Measurements from ENCODE around the gene EVX1.

EVX1 gene

DNA sequence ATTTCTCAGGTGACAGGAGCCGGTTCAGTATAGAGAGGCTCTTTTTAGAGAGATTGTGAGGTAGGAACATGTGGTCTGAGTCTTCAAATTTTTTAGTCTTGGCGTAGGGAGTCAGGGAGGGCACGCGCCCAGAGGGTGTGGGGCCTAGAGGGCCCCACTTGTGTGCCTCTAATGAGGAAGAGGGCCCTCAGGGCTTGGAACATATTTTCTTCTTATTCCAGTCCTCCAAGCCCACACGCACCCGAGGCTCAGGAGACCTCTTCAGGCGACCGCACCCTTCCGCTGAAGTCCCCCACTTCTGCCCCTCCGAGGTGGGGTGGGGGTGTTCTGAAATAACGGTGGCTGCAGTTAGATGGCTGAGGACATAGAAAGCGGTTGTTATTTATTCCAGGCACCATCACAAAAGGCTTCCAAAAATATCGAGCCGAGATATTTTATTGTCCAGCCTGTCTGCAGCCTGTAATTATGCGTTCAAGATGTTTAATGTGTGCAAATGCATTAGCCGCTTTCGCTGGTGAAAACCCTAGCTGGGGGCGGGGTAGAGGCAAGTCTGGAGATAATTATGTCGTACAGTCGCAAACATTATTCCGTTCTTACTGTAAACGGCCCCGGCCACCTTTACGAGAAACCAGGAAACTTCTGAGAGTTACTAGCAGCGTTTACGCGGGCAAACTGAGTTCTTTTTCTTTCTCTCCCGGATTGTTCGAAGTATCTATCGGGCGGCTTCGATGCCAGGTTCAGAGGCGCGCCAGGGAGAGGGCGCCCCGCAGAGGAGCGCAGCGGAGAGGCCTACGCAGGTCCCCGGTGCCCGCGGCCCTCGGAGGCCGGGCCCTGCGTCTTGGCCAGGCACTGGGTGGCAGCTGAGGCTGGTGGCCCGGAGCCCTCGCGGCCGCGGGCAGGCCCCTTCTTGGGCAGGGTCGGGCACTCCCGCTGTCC is 29.8 kb upstream of the EVX1 start:
- ChIA-PET POLR2A (no interaction called here), CTCF (interaction anchor here (0.8 to 2.8 kb wide), 6 partner anchors 10 to 17 kb away, joined by 3 to 8 read pairs (median 4); partner anchors contain the start of gene HOXA13)
- H3K4me3 ChIP-seq (ENCODE audit: control insufficient read depth in 1 of 7, extremely low read depth in 1 of 7, insufficient read depth in 4 of 7, low read depth in 2 of 7, low read length in 6 of 7), result no peak overlapping the region
- H3K9me3 ChIP-seq (ENCODE audit: control extremely low read depth in 1 of 5, control insufficient read depth in 4 of 5, insufficient read depth in 2 of 5, low read depth in 1 of 5, low read length in 4 of 5), result no peaks in the 10 kb centered on the region
- WGBS (ENCODE audit: insufficient coverage), result 6% methylated on average over 24 of the region's 52 CpGs
- no peak overlapping the region for H3K27ac ChIP-seq (ENCODE audit: insufficient read depth in 1 of 2, low read depth in 1 of 2, low read length in 2 of 2, poor library complexity in 1 of 2, severe bottlenecking in 2 of 2)
- H3K27me3 ChIP-seq (replicated peaks in 2 of 5; ENCODE audit: control insufficient read depth in 4 of 5, insufficient read depth in 5 of 5, low read length in 4 of 5), result peaks cover 14 to 99% (median 63%) of the 10 kb centered on the region in 5 experiments
- no peaks in the 10 kb centered on the region for H3K36me3 ChIP-seq (ENCODE audit: control insufficient read depth in 4 of 4, insufficient read depth in 4 of 4, low read length in 3 of 4)
- H3K4me1 ChIP-seq (ENCODE audit: control extremely low read depth in 1 of 4, control insufficient read depth in 4 of 4, insufficient read depth in 4 of 4, low read length in 3 of 4), result peaks cover 0 to 15% (median 12%) of the 10 kb centered on the region in 4 experiments
- no peak for DNase-seq

DNA sequence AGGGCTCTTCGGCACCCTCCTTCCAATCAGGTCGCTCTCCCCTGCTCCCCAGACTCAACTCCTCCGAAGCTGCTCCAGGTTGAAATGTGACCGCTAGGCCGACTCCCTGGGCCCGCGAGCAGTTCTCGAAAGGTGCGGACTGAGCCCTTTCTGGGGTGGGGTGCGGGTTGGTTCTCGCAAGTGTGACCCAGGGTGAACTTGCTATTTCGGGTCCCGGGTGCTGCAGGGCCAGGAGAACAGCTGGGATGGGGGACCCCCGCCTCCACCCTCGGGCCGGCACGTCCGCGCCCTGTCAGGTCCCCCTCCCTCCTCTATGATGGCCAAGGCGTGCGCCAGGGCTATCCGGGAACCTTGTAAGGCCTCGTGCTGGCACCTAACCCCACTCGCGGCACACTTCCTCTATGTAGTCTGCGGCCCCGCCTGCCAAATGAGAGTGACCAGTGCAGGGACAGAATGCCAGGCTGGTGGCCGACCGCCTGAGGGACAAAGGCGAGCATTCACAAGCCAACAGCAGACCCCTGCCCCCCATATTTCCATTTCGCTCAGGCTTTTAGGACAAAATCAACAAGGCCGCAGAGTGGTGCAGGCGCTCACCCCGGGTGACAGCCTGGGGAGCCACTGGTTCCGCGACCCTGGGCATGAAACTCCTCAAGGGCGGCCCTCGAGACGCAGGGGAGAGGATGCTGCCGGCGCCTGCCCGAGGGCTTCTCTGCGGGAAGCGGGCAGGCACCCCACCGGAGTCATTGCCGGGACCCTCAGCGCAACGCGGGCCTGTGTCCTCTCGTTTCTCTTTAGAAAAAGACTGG is 29.0 kb upstream of the EVX1 start:
- Histone ChIP-seq H3K27ac (ENCODE audit: insufficient read depth in 1 of 2, low read depth in 1 of 2, low read length in 2 of 2, poor library complexity in 1 of 2, severe bottlenecking in 2 of 2) (no peak overlapping the region), H3K36me3 (ENCODE audit: control insufficient read depth in 4 of 4, insufficient read depth in 4 of 4, low read length in 3 of 4) (no peaks in the 10 kb centered on the region), H3K27me3 (replicated peaks in 2 of 5; ENCODE audit: control insufficient read depth in 4 of 5, insufficient read depth in 5 of 5, low read length in 4 of 5) (peaks cover 14 to 95% (median 56%) of the 10 kb centered on the region in 5 experiments), H3K9me3 (ENCODE audit: control extremely low read depth in 1 of 5, control insufficient read depth in 4 of 5, insufficient read depth in 2 of 5, low read depth in 1 of 5, low read length in 4 of 5) (no peaks in the 10 kb centered on the region), H3K4me1 (ENCODE audit: control extremely low read depth in 1 of 4, control insufficient read depth in 4 of 4, insufficient read depth in 4 of 4, low read length in 3 of 4) (peaks cover 0 to 15% (median 12%) of the 10 kb centered on the region in 4 experiments), H3K4me3 (ENCODE audit: control insufficient read depth in 1 of 7, extremely low read depth in 1 of 7, insufficient read depth in 4 of 7, low read depth in 2 of 7, low read length in 6 of 7) (no peak overlapping the region)
- POLR2A ChIA-PET, result no interaction called here
- DNase-seq, result no peak
- WGBS (ENCODE audit: insufficient coverage), result 39% methylated on average over 38 of the region's 50 CpGs
- CTCF ChIA-PET, result interaction anchor here (1.0 to 1.5 kb wide), 2 partner anchors 10 to 11 kb away, joined by 3 to 4 read pairs; no protein-coding TSS in a partner anchor

DNA sequence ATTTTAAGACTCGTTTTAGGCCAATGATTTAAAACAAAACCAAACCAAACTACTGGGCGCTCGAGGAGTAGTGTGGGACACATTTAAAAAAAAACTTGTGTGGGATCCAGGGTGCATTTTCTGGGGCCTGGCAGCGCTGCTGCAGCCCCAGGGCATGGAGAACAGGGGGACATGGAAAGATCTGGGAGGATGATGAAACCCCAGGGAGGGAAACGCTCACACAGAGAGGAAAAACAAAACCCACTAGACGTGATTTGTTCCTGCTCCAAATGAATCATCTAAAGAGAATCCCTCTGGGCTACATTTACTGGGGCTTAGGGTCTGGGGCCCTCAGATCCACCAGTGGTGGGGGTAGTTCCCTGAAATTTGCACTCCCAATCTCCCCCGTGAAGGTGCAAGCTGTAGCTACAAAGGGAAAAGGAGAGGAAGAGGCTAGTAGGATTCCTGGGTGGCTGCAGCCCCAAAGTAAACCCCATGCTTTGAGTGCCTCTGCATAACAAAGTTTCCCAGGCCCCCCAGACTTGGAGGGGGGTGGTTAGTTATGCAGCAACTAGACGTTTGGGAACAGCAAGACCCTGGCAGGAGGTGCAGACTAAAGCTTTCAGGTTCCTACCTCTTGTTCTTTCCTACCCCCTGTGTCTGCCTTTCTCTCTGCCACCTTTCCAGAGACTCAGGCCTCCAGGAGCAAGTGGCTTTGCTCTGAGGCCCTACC is 28.2 kb upstream of the EVX1 start:
- Histone ChIP-seq H3K27me3 (replicated peaks in 2 of 5; ENCODE audit: control insufficient read depth in 4 of 5, insufficient read depth in 5 of 5, low read length in 4 of 5) (peaks cover 14 to 94% (median 51%) of the 10 kb centered on the region in 5 experiments), H3K4me3 (ENCODE audit: control insufficient read depth in 1 of 7, extremely low read depth in 1 of 7, insufficient read depth in 4 of 7, low read depth in 2 of 7, low read length in 6 of 7) (no peak overlapping the region), H3K36me3 (ENCODE audit: control insufficient read depth in 4 of 4, insufficient read depth in 4 of 4, low read length in 3 of 4) (no peaks in the 10 kb centered on the region), H3K27ac (ENCODE audit: insufficient read depth in 1 of 2, low read depth in 1 of 2, low read length in 2 of 2, poor library complexity in 1 of 2, severe bottlenecking in 2 of 2) (no peak overlapping the region), H3K4me1 (ENCODE audit: control extremely low read depth in 1 of 4, control insufficient read depth in 4 of 4, insufficient read depth in 4 of 4, low read length in 3 of 4) (peaks cover 0 to 19% (median 15%) of the 10 kb centered on the region in 4 experiments), H3K9me3 (ENCODE audit: control extremely low read depth in 1 of 5, control insufficient read depth in 4 of 5, insufficient read depth in 2 of 5, low read depth in 1 of 5, low read length in 4 of 5) (no peaks in the 10 kb centered on the region)
- DNase-seq, result no peak
- POLR2A ChIA-PET, result no interaction called here
- CTCF ChIA-PET, result interaction anchor here (1.1 kb wide), 1 partner anchor 10 kb away, joined by 3 read pairs; no protein-coding TSS in a partner anchor
- 90% methylated on average over 5 of the region's 8 CpGs for WGBS (ENCODE audit: insufficient coverage)

DNA sequence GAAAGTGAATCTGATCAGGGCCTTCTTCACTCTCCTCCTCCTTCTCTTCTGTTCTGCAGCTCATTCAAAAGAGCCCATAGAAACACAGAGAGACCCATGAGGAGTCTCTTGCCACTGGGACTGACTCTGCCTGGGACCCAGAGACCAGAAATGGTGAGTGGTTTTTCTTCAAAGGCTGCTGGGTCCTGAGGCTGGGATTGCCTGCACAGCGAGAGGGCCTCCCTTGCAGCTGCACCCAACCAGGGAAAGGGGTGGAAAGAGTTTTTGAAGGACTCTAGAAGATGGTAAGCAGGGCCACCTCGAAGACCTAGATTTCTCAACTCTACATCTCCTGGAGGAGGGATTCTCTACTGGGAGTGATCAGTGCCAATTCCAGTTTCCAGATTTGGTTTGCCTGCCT is 27.2 kb upstream of the EVX1 start:
- H3K4me3 ChIP-seq (ENCODE audit: control insufficient read depth in 1 of 7, extremely low read depth in 1 of 7, insufficient read depth in 4 of 7, low read depth in 2 of 7, low read length in 6 of 7), result no peak overlapping the region
- ChIA-PET CTCF (interaction anchor here (1.0 to 1.1 kb wide), 2 partner anchors 10 to 704 kb away, joined by 3 read pairs; no protein-coding TSS in a partner anchor), POLR2A (no interaction called here)
- H3K27me3 ChIP-seq (replicated peaks in 2 of 5; ENCODE audit: control insufficient read depth in 4 of 5, insufficient read depth in 5 of 5, low read length in 4 of 5), result peaks cover 14 to 94% (median 51%) of the 10 kb centered on the region in 5 experiments
- H3K4me1 ChIP-seq (ENCODE audit: control extremely low read depth in 1 of 4, control insufficient read depth in 4 of 4, insufficient read depth in 4 of 4, low read length in 3 of 4), result peaks cover 0 to 24% (median 16%) of the 10 kb centered on the region in 4 experiments
- WGBS (ENCODE audit: insufficient coverage), result 100% methylated on average over 1 of the region's 2 CpGs
- no peak overlapping the region for H3K27ac ChIP-seq (ENCODE audit: insufficient read depth in 1 of 2, low read depth in 1 of 2, low read length in 2 of 2, poor library complexity in 1 of 2, severe bottlenecking in 2 of 2)
- H3K9me3 ChIP-seq (ENCODE audit: control extremely low read depth in 1 of 5, control insufficient read depth in 4 of 5, insufficient read depth in 2 of 5, low read depth in 1 of 5, low read length in 4 of 5), result no peaks in the 10 kb centered on the region
- no peaks in the 10 kb centered on the region for H3K36me3 ChIP-seq (ENCODE audit: control insufficient read depth in 4 of 4, insufficient read depth in 4 of 4, low read length in 3 of 4)
- no peak for DNase-seq

DNA sequence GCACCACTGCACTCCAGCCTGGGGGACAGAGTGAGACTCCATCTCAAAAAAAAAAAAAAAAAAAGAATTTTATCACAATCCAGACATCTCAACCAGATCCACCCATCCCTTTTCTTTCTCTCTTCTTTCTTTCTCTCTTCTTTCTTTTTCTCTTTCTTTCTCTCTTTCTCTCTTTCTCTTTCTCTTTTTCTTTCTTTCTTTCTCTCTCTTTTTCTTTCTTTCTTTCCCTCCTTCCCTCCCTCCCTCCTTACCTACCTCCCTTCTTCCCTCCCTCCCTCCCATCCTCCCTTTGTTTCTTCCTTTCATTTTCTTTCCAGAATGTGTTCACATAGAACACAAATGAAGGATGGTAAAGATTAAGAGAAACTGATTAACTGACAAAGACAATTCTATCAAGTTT is 24.7 kb upstream of the EVX1 start:
- Histone ChIP-seq H3K4me3 (ENCODE audit: control insufficient read depth in 1 of 7, extremely low read depth in 1 of 7, insufficient read depth in 4 of 7, low read depth in 2 of 7, low read length in 6 of 7) (no peak overlapping the region), H3K27ac (ENCODE audit: insufficient read depth in 1 of 2, low read depth in 1 of 2, low read length in 2 of 2, poor library complexity in 1 of 2, severe bottlenecking in 2 of 2) (no peak overlapping the region), H3K9me3 (ENCODE audit: control extremely low read depth in 1 of 5, control insufficient read depth in 4 of 5, insufficient read depth in 2 of 5, low read depth in 1 of 5, low read length in 4 of 5) (no peaks in the 10 kb centered on the region), H3K36me3 (ENCODE audit: control insufficient read depth in 4 of 4, insufficient read depth in 4 of 4, low read length in 3 of 4) (no peaks in the 10 kb centered on the region), H3K4me1 (ENCODE audit: control extremely low read depth in 1 of 4, control insufficient read depth in 4 of 4, insufficient read depth in 4 of 4, low read length in 3 of 4) (peaks cover 0 to 18% (median 12%) of the 10 kb centered on the region in 4 experiments), H3K27me3 (replicated peaks in 2 of 5; ENCODE audit: control insufficient read depth in 4 of 5, insufficient read depth in 5 of 5, low read length in 4 of 5) (peaks cover 17 to 94% (median 55%) of the 10 kb centered on the region in 5 experiments)
- ChIA-PET POLR2A (no interaction called here), CTCF (interaction anchor here (1.0 to 2.1 kb wide), 5 partner anchors 7 to 702 kb away, joined by 3 to 12 read pairs (median 3); no protein-coding TSS in a partner anchor)
- DNase-seq, result no peak

DNA sequence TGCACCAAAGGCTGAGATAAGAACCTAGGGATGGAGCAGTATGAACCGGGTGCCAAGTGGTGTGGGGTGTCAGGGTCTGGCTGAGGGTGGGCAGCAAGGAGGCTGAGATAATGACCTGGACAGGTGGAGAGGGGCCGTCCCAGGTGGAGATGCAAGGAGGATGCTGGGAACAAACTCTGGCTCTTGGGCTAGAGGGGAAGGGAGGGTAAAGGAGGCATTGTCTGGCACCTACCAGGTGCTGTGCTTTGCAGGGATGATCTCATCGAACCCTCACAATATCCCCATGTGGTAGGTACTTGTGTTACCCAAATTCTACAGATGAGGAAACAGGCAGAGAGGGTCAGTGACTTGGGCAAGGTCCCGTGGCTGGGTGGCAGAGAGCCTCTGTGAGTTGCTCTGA is 22.8 kb upstream of the EVX1 start:
- Histone ChIP-seq H3K27me3 (replicated peaks in 2 of 5; ENCODE audit: control insufficient read depth in 4 of 5, insufficient read depth in 5 of 5, low read length in 4 of 5) (peaks cover 33 to 94% (median 63%) of the 10 kb centered on the region in 5 experiments), H3K4me3 (ENCODE audit: control insufficient read depth in 1 of 7, extremely low read depth in 1 of 7, insufficient read depth in 4 of 7, low read depth in 2 of 7, low read length in 6 of 7) (no peak overlapping the region), H3K27ac (ENCODE audit: insufficient read depth in 1 of 2, low read depth in 1 of 2, low read length in 2 of 2, poor library complexity in 1 of 2, severe bottlenecking in 2 of 2) (no peak overlapping the region), H3K4me1 (ENCODE audit: control extremely low read depth in 1 of 4, control insufficient read depth in 4 of 4, insufficient read depth in 4 of 4, low read length in 3 of 4) (peaks cover 0 to 14% (median 8%) of the 10 kb centered on the region in 4 experiments), H3K9me3 (ENCODE audit: control extremely low read depth in 1 of 5, control insufficient read depth in 4 of 5, insufficient read depth in 2 of 5, low read depth in 1 of 5, low read length in 4 of 5) (no peaks in the 10 kb centered on the region), H3K36me3 (ENCODE audit: control insufficient read depth in 4 of 4, insufficient read depth in 4 of 4, low read length in 3 of 4) (no peaks in the 10 kb centered on the region)
- ChIA-PET POLR2A (no interaction called here), CTCF (interaction anchor here (1.3 to 2.1 kb wide), 3 partner anchors 9 to 40 kb away, joined by 3 to 12 read pairs (median 8); no protein-coding TSS in a partner anchor)
- 64% methylated on average over 3 of the region's 4 CpGs for whole genome bisulfite sequencing (ENCODE audit: insufficient coverage)
- no peak for DNase-seq
